ENCODE results near the gene PDE4D. TPM values are rescaled to one million over a fixed set of nuclear protein-coding genes. Genes with fewer than 3 reads are reported as not detected.

Gene PDE4D
- total and polyA plus RNA-seq, 10 of the 15 experiments (the other 5 are each of a cell fraction or from before 2014, with no cell fraction given), result 0.87 to 4.1 (median 2.2) TPM

- Histone ChIP-seq H3K4me2 (ENCODE audit: control insufficient read depth, insufficient read depth) (no peak overlapping the region), H3K4me3 (no peak overlapping the region), H3K9ac (ENCODE audit: control insufficient read depth, insufficient read depth, low read length) (no peak overlapping the region), H3K36me3 (ENCODE audit: control insufficient read depth in 2 of 2, insufficient read depth in 2 of 2, low read length in 1 of 2) (no peaks in the 10 kb centered on the region), H4K20me1 (ENCODE audit: control insufficient read depth, insufficient read depth) (no peaks in the 10 kb centered on the region), H3K79me2 (ENCODE audit: control insufficient read depth, insufficient read depth, low read length) (no peaks in the 10 kb centered on the region), H3K27ac (ENCODE audit: control insufficient read depth, insufficient read depth) (no peak overlapping the region), H3K9me3 (replicated peaks; ENCODE audit: control insufficient read depth, insufficient read depth, low read length) (no peaks in the 10 kb centered on the region), H3K4me1 (ENCODE audit: control insufficient read depth, insufficient read depth, low read length) (no peaks in the 10 kb centered on the region), H3K27me3 (replicated peaks in 1 of 2; ENCODE audit: control insufficient read depth in 2 of 2, insufficient read depth in 2 of 2, low read length in 1 of 2) (0 out of 4 replicates have a peak, but pooled peaks cover 0 to 1% of the 10 kb centered on the region in 2 experiments), H2AFZ (ENCODE audit: control insufficient read depth, low read depth, low read length) (no peak overlapping the region)
- WGBS (ENCODE audit: insufficient coverage, insufficient replicate concordance, low lambda C conversion rate, missing lambda C conversion rate), result 4% methylated on average over 2 of the region's 2 CpGs
- intact Hi-C loops (cut with micrococcal nuclease; ENCODE audit: unreplicated experiment), result loop anchor here (5.0 kb wide), 1 partner anchor 74 kb away; no protein-coding TSS in a partner anchor
- FAIRE-seq (no peak), DNase-seq (ENCODE audit: low read depth, low spot score) (no peak), ATAC-seq (peak; percentile 46)
- CTCF ChIA-PET, result interaction anchor here (0.9 to 1.2 kb wide), 2 partner anchors 9 to 16 kb away, joined by 3 to 4 read pairs; no protein-coding TSS in a partner anchor
- in situ Hi-C loops (cut with MboI), result no loop called here
- POLR2A ChIA-PET, result no interaction called here
- TF ChIP-seq SMC3 (IDR thresholded peaks at IDR 0.05; ENCODE audit: borderline replicate concordance, low read length) (no peak), CEBPZ (IDR thresholded peaks at IDR 0.05; ENCODE audit: low read depth, low read length) (no peak), NR2C1 (IDR thresholded peaks at IDR 0.05) (no peak), GABPA (IDR thresholded peaks at IDR 0.05; ENCODE audit: low read depth) (no peak), MXI1 (IDR thresholded peaks at IDR 0.05; ENCODE audit: low read depth, low read length) (no peak), ZNF687 (IDR thresholded peaks at IDR 0.05) (no peak), ZNF384 (IDR thresholded peaks at IDR 0.05; ENCODE audit: borderline replicate concordance, low read depth, low read length) (no peak), CHD4 (IDR thresholded peaks at IDR 0.05) (no peak), BCL11A (IDR thresholded peaks at IDR 0.05; ENCODE audit: low read depth, low read length) (no peak), FOS (IDR thresholded peaks at IDR 0.05; ENCODE audit: borderline replicate concordance, extremely low read depth, insufficient read length) (no peak), TARDBP (IDR thresholded peaks at IDR 0.05; ENCODE audit: borderline replicate concordance) (no peak), JUNB (IDR thresholded peaks at IDR 0.05) (no peak), EP300 (IDR thresholded peaks at IDR 0.05; ENCODE audit: borderline replicate concordance in 1 of 2, control insufficient read depth in 1 of 2, low read depth in 2 of 2, low read length in 2 of 2) (no peak), KDM1A (IDR thresholded peaks at IDR 0.05; ENCODE audit: borderline replicate concordance) (no peak)
- RAD21 ChIA-PET (ENCODE audit: unreplicated experiment), result interaction anchor here (0.6 kb wide), 1 partner anchor 22 kb away, joined by 3 read pairs; no protein-coding TSS in a partner anchor
- SMC1A ChIA-PET (ENCODE audit: uncharacterized antibody, unreplicated experiment), result interaction anchor here (1.3 kb wide), 1 partner anchor 20 kb away, joined by 7 read pairs; no protein-coding TSS in a partner anchor
- no TSS peak for BruUV-seq (replicated peaks)
These were observed 407.7 kb downstream of the PDE4D start for GRCh38 chr5:59485629-59486439.

Data from GM12878 (cell line).